ENCODE measurements around the gene USP17L28. TPM values are rescaled to one million over a fixed set of nuclear protein-coding genes. Genes with fewer than 3 reads are reported as not detected.
"Not testable (repeated sequence)": the region's sequence is repeated elsewhere in the genome, so short reads cannot be mapped to it uniquely, and the experiment has no call there.

USP17L28 gene, protein sequence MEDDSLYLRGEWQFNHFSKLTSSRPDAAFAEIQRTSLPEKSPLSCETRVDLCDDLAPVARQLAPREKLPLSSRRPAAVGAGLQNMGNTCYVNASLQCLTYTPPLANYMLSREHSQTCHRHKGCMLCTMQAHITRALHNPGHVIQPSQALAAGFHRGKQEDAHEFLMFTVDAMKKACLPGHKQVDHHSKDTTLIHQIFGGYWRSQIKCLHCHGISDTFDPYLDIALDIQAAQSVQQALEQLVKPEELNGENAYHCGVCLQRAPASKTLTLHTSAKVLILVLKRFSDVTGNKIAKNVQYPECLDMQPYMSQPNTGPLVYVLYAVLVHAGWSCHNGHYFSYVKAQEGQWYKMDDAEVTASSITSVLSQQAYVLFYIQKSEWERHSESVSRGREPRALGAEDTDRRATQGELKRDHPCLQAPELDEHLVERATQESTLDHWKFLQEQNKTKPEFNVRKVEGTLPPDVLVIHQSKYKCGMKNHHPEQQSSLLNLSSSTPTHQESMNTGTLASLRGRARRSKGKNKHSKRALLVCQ
- total RNA-seq (not detected in 2 replicates), polyA plus RNA-seq (not detected in 2 replicates)

DNA sequence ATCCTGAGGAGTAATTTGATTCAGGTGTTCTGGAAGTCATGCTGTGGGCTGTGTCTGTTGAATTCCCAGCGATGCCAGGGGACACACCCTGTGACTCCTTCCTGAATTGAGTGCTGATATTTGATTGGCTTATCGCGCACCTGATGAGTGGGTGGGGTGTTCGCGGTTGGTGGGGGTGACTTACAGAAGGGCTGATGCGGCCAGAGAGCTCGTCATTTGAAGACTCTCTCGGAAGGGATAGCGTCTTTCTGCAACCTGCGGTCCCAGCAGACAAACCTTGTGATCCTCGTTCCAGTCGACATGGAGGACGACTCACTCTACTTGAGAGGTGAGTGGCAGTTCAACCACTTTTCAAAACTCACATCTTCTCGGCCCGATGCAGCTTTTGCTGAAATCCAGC lies at the start of gene USP17L28:
TSS of gene USP17L28 (plus strand) at position 301 of the 400 bp plus-strand sequence. CDS start at position 301, 0 bp downstream.
- not testable (repeated sequence) for H3K27me3 ChIP-seq; H3K27ac ChIP-seq; H3K36me3 ChIP-seq; H3K4me1 ChIP-seq (ENCODE audit: low read depth); DNase-seq (ENCODE audit: low read depth in 1 of 2, low spot score in 1 of 2); H3K4me3 ChIP-seq; H3K9me3 ChIP-seq (ENCODE audit: low read depth)

DNA sequence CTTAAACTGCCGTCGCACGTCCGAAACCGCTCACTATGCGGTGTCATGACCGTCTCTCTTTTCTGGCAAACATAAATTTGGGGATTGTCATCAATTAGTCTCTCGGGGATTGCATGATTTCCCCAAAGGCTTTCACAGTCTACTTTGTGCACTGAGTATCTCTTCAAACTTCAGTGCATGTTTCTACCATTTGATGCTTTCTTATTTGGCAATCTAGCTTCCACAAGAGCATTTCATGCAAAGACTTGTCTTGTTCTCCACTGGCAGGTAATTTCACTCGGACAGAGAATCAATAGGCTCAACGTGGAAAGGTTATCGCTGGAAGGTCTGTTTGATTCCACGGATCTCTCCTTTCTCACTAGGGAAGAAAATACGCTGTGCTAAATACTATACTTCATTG lies 24.5 kb upstream of the USP17L28 start:
- DNase-seq (ENCODE audit: low read depth in 1 of 2, low spot score in 1 of 2); H3K36me3 ChIP-seq; H3K27me3 ChIP-seq; H3K4me1 ChIP-seq (ENCODE audit: low read depth); H3K9me3 ChIP-seq (ENCODE audit: low read depth); H3K27ac ChIP-seq; H3K4me3 ChIP-seq: not testable (repeated sequence)

DNA sequence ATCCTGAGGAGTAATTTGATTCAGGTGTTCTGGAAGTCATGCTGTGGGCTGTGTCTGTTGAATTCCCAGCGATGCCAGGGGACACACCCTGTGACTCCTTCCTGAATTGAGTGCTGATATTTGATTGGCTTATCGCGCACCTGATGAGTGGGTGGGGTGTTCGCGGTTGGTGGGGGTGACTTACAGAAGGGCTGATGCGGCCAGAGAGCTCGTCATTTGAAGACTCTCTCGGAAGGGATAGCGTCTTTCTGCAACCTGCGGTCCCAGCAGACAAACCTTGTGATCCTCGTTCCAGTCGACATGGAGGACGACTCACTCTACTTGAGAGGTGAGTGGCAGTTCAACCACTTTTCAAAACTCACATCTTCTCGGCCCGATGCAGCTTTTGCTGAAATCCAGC lies 23.8 kb upstream of the USP17L28 start, which contains the start of gene USP17L24:
TSS of gene USP17L24 (plus strand) at position 301 of the 400 bp plus-strand sequence. CDS start at position 301, 0 bp downstream.
- H3K27ac ChIP-seq; H3K4me1 ChIP-seq (ENCODE audit: low read depth); H3K4me3 ChIP-seq; DNase-seq (ENCODE audit: low read depth in 1 of 2, low spot score in 1 of 2); H3K9me3 ChIP-seq (ENCODE audit: low read depth); H3K27me3 ChIP-seq; H3K36me3 ChIP-seq: not testable (repeated sequence)

DNA sequence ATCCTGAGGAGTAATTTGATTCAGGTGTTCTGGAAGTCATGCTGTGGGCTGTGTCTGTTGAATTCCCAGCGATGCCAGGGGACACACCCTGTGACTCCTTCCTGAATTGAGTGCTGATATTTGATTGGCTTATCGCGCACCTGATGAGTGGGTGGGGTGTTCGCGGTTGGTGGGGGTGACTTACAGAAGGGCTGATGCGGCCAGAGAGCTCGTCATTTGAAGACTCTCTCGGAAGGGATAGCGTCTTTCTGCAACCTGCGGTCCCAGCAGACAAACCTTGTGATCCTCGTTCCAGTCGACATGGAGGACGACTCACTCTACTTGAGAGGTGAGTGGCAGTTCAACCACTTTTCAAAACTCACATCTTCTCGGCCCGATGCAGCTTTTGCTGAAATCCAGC lies 19.1 kb upstream of the USP17L28 start, which contains the start of gene USP17L25:
TSS of gene USP17L25 (plus strand) at position 301 of the 400 bp plus-strand sequence. CDS start at position 301, 0 bp downstream.
- DNase-seq (ENCODE audit: low read depth in 1 of 2, low spot score in 1 of 2); H3K4me1 ChIP-seq (ENCODE audit: low read depth); H3K27ac ChIP-seq; H3K27me3 ChIP-seq; H3K36me3 ChIP-seq; H3K4me3 ChIP-seq; H3K9me3 ChIP-seq (ENCODE audit: low read depth): not testable (repeated sequence)

DNA sequence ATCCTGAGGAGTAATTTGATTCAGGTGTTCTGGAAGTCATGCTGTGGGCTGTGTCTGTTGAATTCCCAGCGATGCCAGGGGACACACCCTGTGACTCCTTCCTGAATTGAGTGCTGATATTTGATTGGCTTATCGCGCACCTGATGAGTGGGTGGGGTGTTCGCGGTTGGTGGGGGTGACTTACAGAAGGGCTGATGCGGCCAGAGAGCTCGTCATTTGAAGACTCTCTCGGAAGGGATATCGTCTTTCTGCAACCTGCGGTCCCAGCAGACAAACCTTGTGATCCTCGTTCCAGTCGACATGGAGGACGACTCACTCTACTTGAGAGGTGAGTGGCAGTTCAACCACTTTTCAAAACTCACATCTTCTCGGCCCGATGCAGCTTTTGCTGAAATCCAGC lies 14.3 kb upstream of the USP17L28 start, which contains the start of gene USP17L26:
TSS of gene USP17L26 (plus strand) at position 301 of the 400 bp plus-strand sequence. CDS start at position 301, 0 bp downstream.
- DNase-seq (ENCODE audit: low read depth in 1 of 2, low spot score in 1 of 2); H3K4me3 ChIP-seq; H3K27ac ChIP-seq; H3K36me3 ChIP-seq; H3K27me3 ChIP-seq; H3K9me3 ChIP-seq (ENCODE audit: low read depth); H3K4me1 ChIP-seq (ENCODE audit: low read depth): not testable (repeated sequence)

DNA sequence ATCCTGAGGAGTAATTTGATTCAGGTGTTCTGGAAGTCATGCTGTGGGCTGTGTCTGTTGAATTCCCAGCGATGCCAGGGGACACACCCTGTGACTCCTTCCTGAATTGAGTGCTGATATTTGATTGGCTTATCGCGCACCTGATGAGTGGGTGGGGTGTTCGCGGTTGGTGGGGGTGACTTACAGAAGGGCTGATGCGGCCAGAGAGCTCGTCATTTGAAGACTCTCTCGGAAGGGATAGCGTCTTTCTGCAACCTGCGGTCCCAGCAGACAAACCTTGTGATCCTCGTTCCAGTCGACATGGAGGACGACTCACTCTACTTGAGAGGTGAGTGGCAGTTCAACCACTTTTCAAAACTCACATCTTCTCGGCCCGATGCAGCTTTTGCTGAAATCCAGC lies 9.6 kb upstream of the USP17L28 start, which contains the start of gene USP17L5:
TSS of gene USP17L5 (plus strand) at position 301 of the 400 bp plus-strand sequence. CDS start at position 301, 0 bp downstream.
- not testable (repeated sequence) for H3K27ac ChIP-seq; H3K4me3 ChIP-seq; H3K9me3 ChIP-seq (ENCODE audit: low read depth); DNase-seq (ENCODE audit: low read depth in 1 of 2, low spot score in 1 of 2); H3K4me1 ChIP-seq (ENCODE audit: low read depth); H3K27me3 ChIP-seq; H3K36me3 ChIP-seq

DNA sequence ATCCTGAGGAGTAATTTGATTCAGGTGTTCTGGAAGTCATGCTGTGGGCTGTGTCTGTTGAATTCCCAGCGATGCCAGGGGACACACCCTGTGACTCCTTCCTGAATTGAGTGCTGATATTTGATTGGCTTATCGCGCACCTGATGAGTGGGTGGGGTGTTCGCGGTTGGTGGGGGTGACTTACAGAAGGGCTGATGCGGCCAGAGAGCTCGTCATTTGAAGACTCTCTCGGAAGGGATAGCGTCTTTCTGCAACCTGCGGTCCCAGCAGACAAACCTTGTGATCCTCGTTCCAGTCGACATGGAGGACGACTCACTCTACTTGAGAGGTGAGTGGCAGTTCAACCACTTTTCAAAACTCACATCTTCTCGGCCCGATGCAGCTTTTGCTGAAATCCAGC lies 4.8 kb upstream of the USP17L28 start, which contains the start of gene USP17L27:
TSS of gene USP17L27 (plus strand) at position 301 of the 400 bp plus-strand sequence. CDS start at position 301, 0 bp downstream.
- DNase-seq (ENCODE audit: low read depth in 1 of 2, low spot score in 1 of 2); H3K36me3 ChIP-seq; H3K27ac ChIP-seq; H3K4me3 ChIP-seq; H3K27me3 ChIP-seq; H3K4me1 ChIP-seq (ENCODE audit: low read depth); H3K9me3 ChIP-seq (ENCODE audit: low read depth): not testable (repeated sequence)

DNA sequence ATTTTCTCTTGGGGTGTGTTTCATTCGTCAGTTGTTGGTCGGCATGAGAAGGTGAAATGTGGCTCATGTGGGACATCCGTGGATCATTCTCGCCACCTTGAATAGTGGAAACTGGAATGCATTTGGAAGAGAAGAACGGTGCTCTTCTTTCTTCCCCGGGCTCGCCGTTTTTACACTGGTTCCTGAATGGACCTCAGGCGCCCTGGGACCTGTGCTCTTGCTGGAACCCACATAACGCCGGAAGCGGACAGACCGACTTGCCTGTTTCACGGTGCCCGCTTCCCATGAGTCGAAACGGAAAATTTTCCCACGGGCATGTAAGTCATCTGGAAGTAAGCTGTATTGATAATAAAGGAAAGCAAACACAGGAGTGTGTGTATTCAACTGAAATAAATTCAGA lies 2.2 kb downstream of the USP17L28 start:
- H3K4me3 ChIP-seq; H3K4me1 ChIP-seq (ENCODE audit: low read depth); H3K9me3 ChIP-seq (ENCODE audit: low read depth); H3K27me3 ChIP-seq; DNase-seq (ENCODE audit: low read depth in 1 of 2, low spot score in 1 of 2); H3K36me3 ChIP-seq; H3K27ac ChIP-seq: not testable (repeated sequence)

DNA sequence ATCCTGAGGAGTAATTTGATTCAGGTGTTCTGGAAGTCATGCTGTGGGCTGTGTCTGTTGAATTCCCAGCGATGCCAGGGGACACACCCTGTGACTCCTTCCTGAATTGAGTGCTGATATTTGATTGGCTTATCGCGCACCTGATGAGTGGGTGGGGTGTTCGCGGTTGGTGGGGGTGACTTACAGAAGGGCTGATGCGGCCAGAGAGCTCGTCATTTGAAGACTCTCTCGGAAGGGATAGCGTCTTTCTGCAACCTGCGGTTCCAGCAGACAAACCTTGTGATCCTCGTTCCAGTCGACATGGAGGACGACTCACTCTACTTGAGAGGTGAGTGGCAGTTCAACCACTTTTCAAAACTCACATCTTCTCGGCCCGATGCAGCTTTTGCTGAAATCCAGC lies 4.6 kb downstream of the USP17L28 start, which contains the start of gene USP17L29:
TSS of gene USP17L29 (plus strand) at position 301 of the 400 bp plus-strand sequence. CDS start at position 301, 0 bp downstream.
- not testable (repeated sequence) for DNase-seq (ENCODE audit: low read depth in 1 of 2, low spot score in 1 of 2); H3K36me3 ChIP-seq; H3K27ac ChIP-seq; H3K9me3 ChIP-seq (ENCODE audit: low read depth); H3K27me3 ChIP-seq; H3K4me3 ChIP-seq; H3K4me1 ChIP-seq (ENCODE audit: low read depth)

DNA sequence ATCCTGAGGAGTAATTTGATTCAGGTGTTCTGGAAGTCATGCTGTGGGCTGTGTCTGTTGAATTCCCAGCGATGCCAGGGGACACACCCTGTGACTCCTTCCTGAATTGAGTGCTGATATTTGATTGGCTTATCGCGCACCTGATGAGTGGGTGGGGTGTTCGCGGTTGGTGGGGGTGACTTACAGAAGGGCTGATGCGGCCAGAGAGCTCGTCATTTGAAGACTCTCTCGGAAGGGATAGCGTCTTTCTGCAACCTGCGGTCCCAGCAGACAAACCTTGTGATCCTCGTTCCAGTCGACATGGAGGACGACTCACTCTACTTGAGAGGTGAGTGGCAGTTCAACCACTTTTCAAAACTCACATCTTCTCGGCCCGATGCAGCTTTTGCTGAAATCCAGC lies 14.1 kb downstream of the USP17L28 start, which contains the start of gene USP17L30:
TSS of gene USP17L30 (plus strand) at position 301 of the 400 bp plus-strand sequence. CDS start at position 301, 0 bp downstream.
- H3K4me3 ChIP-seq; H3K4me1 ChIP-seq (ENCODE audit: low read depth); H3K9me3 ChIP-seq (ENCODE audit: low read depth); H3K27ac ChIP-seq; H3K36me3 ChIP-seq; DNase-seq (ENCODE audit: low read depth in 1 of 2, low spot score in 1 of 2); H3K27me3 ChIP-seq: not testable (repeated sequence)

DNA sequence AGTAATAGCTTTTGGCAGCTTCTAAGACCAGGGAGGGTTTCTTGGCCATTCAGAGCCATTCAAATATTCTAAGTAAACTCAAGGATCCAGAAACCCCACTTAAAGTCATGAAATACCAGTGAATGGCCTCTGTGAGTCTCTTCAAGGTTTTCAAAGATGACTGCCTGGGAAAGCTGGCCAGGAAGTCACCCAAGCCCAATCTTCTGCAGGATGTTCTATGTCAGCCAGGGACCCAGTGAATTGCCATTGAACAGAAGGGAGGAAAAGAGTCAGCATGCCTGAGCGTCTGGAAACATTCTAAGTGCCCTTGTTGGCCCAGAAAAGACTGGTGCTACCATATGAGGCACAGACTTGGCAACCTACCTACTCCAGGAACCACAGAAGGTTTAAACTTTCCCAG lies 31.2 kb downstream of the USP17L28 start:
- H3K36me3 ChIP-seq; H3K9me3 ChIP-seq (ENCODE audit: low read depth); H3K27me3 ChIP-seq; DNase-seq (ENCODE audit: low read depth in 1 of 2, low spot score in 1 of 2); H3K4me3 ChIP-seq; H3K27ac ChIP-seq; H3K4me1 ChIP-seq (ENCODE audit: low read depth): not testable (repeated sequence)
